ENCODE results near the gene KRTAP16-1. TPM values are rescaled to one million over a fixed set of nuclear protein-coding genes. Genes with fewer than 3 reads are reported as not detected.

Gene KRTAP16-1
- total RNA-seq, 1 experiment from 2014 or later = not detected

DNA sequence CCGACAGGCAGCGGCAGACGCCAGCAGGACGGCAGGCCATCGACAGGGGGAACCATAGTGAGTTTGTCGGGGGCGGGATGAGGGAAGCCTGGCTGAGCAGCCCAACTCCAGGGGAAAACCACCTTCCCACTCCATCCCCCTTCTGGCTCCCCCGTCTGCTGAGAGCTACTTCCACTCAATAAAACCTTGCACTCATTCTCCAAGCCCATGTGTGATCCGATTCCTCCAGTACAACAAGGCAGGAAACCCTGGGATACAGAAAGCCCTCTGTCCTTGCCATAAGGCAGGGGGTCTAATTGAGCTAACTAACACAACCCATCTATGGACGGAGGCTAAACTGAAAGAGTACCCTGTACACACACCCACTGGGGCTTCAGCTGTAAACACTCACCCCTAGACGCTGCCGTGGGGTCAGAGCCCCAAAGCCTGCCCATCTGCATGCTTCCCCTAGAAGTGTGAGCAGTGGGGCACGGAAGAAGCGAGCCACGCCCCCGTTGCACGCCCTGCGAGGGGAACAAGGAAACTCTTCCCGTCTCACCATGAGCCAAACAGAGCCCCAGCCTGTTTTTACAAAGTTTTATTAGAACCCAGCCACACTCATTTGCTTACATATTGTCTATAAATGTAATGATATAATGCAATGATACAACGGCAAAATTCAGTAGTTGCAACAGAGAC is 10.5 kb downstream of the KRTAP16-1 start:
- H3K4me1 Mint-ChIP-seq (ENCODE audit: insufficient read depth, unreplicated experiment) = peaks cover 16% of the 10 kb centered on the region
- intact Hi-C loops (cut with micrococcal nuclease) = no loop called here
- H3K9me3 Mint-ChIP-seq (ENCODE audit: unreplicated experiment) = no peaks in the 10 kb centered on the region
- H3K27me3 Mint-ChIP-seq (ENCODE audit: insufficient read depth, unreplicated experiment) = no peaks in the 10 kb centered on the region
- no peak overlapping the region for H3K27ac Mint-ChIP-seq (ENCODE audit: low read depth, unreplicated experiment)
- ChIA-PET POLR2A (no interaction called here), CTCF (interaction anchor here (0.8 kb wide), 1 partner anchor 24 kb away, joined by 3 read pairs; no protein-coding TSS in a partner anchor)
- no peak overlapping the region for H3K4me3 Mint-ChIP-seq (ENCODE audit: unreplicated experiment)
- TF ChIP-seq, protein P1, sequence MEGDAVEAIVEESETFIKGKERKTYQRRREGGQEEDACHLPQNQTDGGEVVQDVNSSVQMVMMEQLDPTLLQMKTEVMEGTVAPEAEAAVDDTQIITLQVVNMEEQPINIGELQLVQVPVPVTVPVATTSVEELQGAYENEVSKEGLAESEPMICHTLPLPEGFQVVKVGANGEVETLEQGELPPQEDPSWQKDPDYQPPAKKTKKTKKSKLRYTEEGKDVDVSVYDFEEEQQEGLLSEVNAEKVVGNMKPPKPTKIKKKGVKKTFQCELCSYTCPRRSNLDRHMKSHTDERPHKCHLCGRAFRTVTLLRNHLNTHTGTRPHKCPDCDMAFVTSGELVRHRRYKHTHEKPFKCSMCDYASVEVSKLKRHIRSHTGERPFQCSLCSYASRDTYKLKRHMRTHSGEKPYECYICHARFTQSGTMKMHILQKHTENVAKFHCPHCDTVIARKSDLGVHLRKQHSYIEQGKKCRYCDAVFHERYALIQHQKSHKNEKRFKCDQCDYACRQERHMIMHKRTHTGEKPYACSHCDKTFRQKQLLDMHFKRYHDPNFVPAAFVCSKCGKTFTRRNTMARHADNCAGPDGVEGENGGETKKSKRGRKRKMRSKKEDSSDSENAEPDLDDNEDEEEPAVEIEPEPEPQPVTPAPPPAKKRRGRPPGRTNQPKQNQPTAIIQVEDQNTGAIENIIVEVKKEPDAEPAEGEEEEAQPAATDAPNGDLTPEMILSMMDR (IDR thresholded peaks at IDR 0.05; ENCODE audit: unreplicated experiment) = no peak
- H3K36me3 Mint-ChIP-seq (ENCODE audit: insufficient read depth, unreplicated experiment) = no peaks in the 10 kb centered on the region
- BruUV-seq (replicated peaks) = no TSS peak
- DNase-seq (ENCODE audit: unreplicated experiment) = no peak

DNA sequence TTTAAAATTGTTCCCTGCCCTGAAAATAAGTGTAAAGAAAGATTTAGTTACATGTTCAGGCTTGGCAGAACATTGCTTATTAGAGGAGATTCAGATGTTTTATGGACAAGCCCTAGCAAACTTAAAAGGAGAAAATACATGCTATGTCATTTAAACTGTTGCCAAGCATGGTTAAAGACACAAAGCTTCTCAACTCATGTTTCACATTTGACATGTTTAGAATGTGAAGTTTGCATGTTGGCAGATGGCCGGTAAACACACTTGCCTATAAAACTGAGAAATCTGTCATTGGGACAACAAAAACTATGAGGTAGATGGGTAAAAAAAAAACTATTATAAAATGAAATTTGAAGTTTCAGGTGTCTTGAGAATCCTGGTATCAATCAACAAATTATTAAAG is 12.3 kb downstream of the KRTAP16-1 start:
- no peak overlapping the region for H3K4me3 Mint-ChIP-seq (ENCODE audit: unreplicated experiment)
- TF ChIP-seq, protein P1 (IDR thresholded peaks at IDR 0.05; ENCODE audit: unreplicated experiment) = no peak

DNA sequence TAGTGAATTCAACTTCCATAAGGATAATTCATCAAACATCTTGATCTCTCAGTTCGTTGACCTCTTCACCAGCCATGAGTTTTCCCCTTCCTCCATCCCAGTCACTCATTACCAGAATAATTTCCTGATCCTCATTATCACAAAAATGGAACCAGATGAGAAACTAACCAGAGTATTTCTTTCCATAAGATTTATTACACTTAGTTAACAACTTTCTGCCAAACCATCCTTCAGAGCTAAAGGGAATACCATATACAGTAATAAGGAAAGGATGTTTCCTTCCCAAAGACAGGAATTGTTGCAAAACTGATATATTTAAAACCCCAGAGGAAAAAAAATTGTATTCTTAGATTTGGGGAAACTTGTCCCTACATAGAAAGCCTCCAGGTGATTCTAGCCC is 15.1 kb downstream of the KRTAP16-1 start:
- Mint-ChIP-seq H3K9me3 (ENCODE audit: unreplicated experiment) (no peaks in the 10 kb centered on the region), H3K36me3 (ENCODE audit: insufficient read depth, unreplicated experiment) (no peaks in the 10 kb centered on the region), H3K27ac (ENCODE audit: low read depth, unreplicated experiment) (no peak overlapping the region), H3K4me1 (ENCODE audit: insufficient read depth, unreplicated experiment) (no peaks in the 10 kb centered on the region), H3K4me3 (ENCODE audit: unreplicated experiment) (no peak overlapping the region), H3K27me3 (ENCODE audit: insufficient read depth, unreplicated experiment) (no peaks in the 10 kb centered on the region)
- TF ChIP-seq, protein P1 (IDR thresholded peaks at IDR 0.05; ENCODE audit: unreplicated experiment) = no peak
- ChIA-PET POLR2A (no interaction called here), CTCF (no interaction called here)
- intact Hi-C loops (cut with micrococcal nuclease) = no loop called here
- no TSS peak for BruUV-seq (replicated peaks)
- no peak for DNase-seq (ENCODE audit: unreplicated experiment)

More for the DNA sequence above, 12.3 kb downstream of the KRTAP16-1 start:
- Mint-ChIP-seq H3K27ac (ENCODE audit: low read depth, unreplicated experiment) (no peak overlapping the region), H3K4me1 (ENCODE audit: insufficient read depth, unreplicated experiment) (peaks cover 9% of the 10 kb centered on the region), H3K9me3 (ENCODE audit: unreplicated experiment) (no peaks in the 10 kb centered on the region), H3K36me3 (ENCODE audit: insufficient read depth, unreplicated experiment) (no peaks in the 10 kb centered on the region), H3K27me3 (ENCODE audit: insufficient read depth, unreplicated experiment) (no peaks in the 10 kb centered on the region)
- BruUV-seq (replicated peaks) = no TSS peak
- ChIA-PET CTCF (no interaction called here), POLR2A (interaction anchor here (0.8 kb wide), 1 partner anchor 25 kb away, joined by 6 read pairs; no protein-coding TSS in a partner anchor)
- intact Hi-C loops (cut with micrococcal nuclease) = no loop called here
- no peak for DNase-seq (ENCODE audit: unreplicated experiment)

DNA sequence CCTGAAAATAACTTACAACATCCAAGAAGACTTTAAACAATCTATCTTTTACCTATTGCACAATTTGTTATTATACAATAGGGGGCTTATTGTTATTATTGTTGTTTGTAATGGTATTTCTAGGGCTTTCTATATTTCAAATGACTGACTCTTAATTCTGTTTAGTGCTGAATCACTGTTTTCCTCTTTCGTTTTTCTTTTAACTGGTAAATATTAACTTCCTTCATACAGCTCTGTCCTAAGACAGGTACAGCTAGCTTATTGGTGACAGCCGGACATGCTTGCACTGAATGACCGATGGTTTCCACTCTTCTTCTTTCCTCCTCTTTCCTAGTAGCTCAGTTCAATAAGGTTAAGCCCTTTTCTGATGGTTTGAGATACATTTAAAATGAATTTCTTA is 22.1 kb downstream of the KRTAP16-1 start:
- intact Hi-C loops (cut with micrococcal nuclease) = no loop called here
- Mint-ChIP-seq H3K4me1 (ENCODE audit: insufficient read depth, unreplicated experiment) (no peaks in the 10 kb centered on the region), H3K27ac (ENCODE audit: low read depth, unreplicated experiment) (no peak overlapping the region), H3K36me3 (ENCODE audit: insufficient read depth, unreplicated experiment) (no peaks in the 10 kb centered on the region), H3K27me3 (ENCODE audit: insufficient read depth, unreplicated experiment) (peaks cover 20% of the 10 kb centered on the region), H3K9me3 (ENCODE audit: unreplicated experiment) (no peaks in the 10 kb centered on the region), H3K4me3 (ENCODE audit: unreplicated experiment) (no peak overlapping the region)
- DNase-seq (ENCODE audit: unreplicated experiment) = no peak
- POLR2A ChIA-PET = no interaction called here
- no TSS peak for BruUV-seq (replicated peaks)
- TF ChIP-seq, protein P1 (IDR thresholded peaks at IDR 0.05; ENCODE audit: unreplicated experiment) = no peak
- CTCF ChIA-PET = interaction anchor here (0.7 kb wide), 1 partner anchor 72 kb away, joined by 4 read pairs; no protein-coding TSS in a partner anchor
